ENCODE measurements around the gene CERT1. TPM values are rescaled to one million over a fixed set of nuclear protein-coding genes. Genes with fewer than 3 reads are reported as not detected.

CERT1 gene
- total RNA-seq, 1 experiment from 2014 or later, result 30.0 TPM

DNA sequence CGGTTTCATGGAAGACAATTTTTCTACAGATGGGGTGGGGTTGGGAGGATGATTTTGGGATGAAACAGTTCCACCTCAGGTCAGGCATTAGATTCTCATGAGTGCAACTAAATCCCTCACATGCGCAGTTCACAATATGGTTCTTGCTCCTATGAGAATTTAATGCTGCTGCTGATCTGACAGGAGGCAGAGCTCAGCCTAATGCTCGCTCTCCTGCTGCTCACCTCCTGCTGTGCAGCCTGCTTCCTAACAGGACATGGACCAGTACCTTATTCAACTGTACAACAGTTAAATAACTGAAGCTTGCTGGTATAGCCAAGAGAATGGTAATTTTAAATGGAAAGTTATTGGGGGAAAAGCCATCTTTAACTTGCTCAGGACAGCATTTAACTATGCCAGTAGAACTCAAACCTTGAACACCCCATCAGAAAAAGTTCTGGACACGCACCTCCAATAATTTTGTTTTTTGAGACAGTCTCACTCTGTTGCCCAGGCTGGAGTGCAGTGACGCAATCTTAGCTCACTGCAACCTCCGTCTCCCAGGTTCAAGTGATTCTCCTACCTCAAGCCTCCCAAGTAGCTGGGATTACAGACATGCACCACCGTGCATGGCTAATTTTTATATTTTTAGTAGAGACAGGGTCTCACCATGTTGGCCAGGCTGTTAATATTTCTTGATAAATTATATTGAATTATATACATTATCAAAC lies 146.7 kb downstream of the CERT1 start:
- Histone ChIP-seq H3K27me3 (replicated peaks; ENCODE audit: insufficient read depth, low read depth, low read length, poor library complexity) (no peaks in the 10 kb centered on the region), H3K36me3 (ENCODE audit: insufficient read depth, low read length, poor library complexity, severe bottlenecking) (peaks cover 33% of the 10 kb centered on the region), H3K27ac (ENCODE audit: low read depth, low read length, poor library complexity, severe bottlenecking) (no peak overlapping the region), H3K9me3 (ENCODE audit: low read depth, low read length, poor library complexity, severe bottlenecking) (no peaks in the 10 kb centered on the region), H3K4me1 (ENCODE audit: insufficient read depth, low read length, poor library complexity, severe bottlenecking) (no peaks in the 10 kb centered on the region), H3K4me3 (ENCODE audit: low read depth, low read length, poor library complexity, severe bottlenecking) (no peak overlapping the region)
- ChIA-PET CTCF (no interaction called here), POLR2A (ENCODE audit: low non-redundant PET) (no interaction called here)
- TF ChIP-seq EZH2 (IDR thresholded peaks at IDR 0.05; ENCODE audit: borderline replicate concordance, low read depth, low read length, poor library complexity, severe bottlenecking), result no peak
- TF ChIP-seq, protein P1, sequence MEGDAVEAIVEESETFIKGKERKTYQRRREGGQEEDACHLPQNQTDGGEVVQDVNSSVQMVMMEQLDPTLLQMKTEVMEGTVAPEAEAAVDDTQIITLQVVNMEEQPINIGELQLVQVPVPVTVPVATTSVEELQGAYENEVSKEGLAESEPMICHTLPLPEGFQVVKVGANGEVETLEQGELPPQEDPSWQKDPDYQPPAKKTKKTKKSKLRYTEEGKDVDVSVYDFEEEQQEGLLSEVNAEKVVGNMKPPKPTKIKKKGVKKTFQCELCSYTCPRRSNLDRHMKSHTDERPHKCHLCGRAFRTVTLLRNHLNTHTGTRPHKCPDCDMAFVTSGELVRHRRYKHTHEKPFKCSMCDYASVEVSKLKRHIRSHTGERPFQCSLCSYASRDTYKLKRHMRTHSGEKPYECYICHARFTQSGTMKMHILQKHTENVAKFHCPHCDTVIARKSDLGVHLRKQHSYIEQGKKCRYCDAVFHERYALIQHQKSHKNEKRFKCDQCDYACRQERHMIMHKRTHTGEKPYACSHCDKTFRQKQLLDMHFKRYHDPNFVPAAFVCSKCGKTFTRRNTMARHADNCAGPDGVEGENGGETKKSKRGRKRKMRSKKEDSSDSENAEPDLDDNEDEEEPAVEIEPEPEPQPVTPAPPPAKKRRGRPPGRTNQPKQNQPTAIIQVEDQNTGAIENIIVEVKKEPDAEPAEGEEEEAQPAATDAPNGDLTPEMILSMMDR (conservative IDR thresholded peaks at IDR 0.05; ENCODE audit: low read depth, low read length), result no peak
- intact Hi-C loops (cut with micrococcal nuclease; ENCODE audit: unreplicated experiment), result loop anchor here (10.0 kb wide), 1 partner anchor 320 kb away; no protein-coding TSS in a partner anchor
- DNase-seq (ENCODE audit: low spot score), result no peak
- BruUV-seq (replicated peaks), result no TSS peak

DNA sequence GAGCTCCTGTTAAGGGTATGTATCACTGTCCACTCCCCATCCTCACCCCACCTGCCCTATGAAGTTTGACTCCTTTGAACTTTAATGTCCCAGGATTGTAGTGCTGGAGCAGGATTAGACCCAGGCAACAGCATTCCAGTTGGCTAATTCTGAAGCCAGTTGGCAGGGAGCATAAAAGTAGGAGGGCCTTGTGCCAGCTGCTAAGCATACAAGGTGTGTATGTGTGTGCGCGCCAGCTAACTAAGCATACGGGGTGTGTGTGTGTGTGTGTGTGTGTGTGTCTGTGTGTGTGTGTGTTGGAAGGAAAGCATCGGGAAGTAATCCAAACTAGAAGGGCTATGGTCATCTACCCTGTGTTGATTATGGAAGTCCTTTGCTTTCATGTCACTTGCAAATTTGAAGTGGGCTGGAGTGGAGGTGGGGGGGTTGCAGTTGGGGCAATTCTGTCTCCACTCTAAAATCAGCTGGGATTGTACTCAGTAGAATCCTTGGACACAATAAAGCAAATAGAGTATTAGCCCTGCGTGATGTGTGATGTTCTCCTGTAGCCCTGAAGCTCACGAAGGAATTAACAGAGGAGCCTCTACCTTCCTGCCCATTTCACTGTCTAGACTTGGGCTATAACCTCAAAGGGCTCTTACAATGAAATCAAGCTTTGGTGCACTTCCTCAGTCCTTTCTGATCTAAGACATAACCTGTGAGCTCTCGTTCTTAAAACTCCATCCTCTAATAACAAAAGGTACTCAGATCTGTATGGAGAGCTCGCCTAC lies 147.5 kb downstream of the CERT1 start:
- DNase-seq (ENCODE audit: low spot score), result no peak
- no peaks in the 10 kb centered on the region for H3K4me1 ChIP-seq (ENCODE audit: insufficient read depth, low read length, poor library complexity, severe bottlenecking)
- H3K36me3 ChIP-seq (ENCODE audit: insufficient read depth, low read length, poor library complexity, severe bottlenecking), result peaks cover 41% of the 10 kb centered on the region
- CTCF ChIA-PET, result no interaction called here
- POLR2A ChIA-PET (ENCODE audit: low non-redundant PET), result interaction anchor here (0.6 kb wide), 1 partner anchor 27 kb away, joined by 4 read pairs; the partner anchor contains the start of gene HMGCR
- TF ChIP-seq, protein P1 (conservative IDR thresholded peaks at IDR 0.05; ENCODE audit: low read depth, low read length), result no peak
- TF ChIP-seq EZH2 (IDR thresholded peaks at IDR 0.05; ENCODE audit: borderline replicate concordance, low read depth, low read length, poor library complexity, severe bottlenecking), result no peak
- intact Hi-C loops (cut with micrococcal nuclease; ENCODE audit: unreplicated experiment), result loop anchor here (10.0 kb wide), 1 partner anchor 321 kb away; no protein-coding TSS in a partner anchor
- no peaks in the 10 kb centered on the region for H3K9me3 ChIP-seq (ENCODE audit: low read depth, low read length, poor library complexity, severe bottlenecking)
- no peaks in the 10 kb centered on the region for H3K27me3 ChIP-seq (replicated peaks; ENCODE audit: insufficient read depth, low read depth, low read length, poor library complexity)
- no TSS peak for BruUV-seq (replicated peaks)
- no peak overlapping the region for H3K4me3 ChIP-seq (ENCODE audit: low read depth, low read length, poor library complexity, severe bottlenecking)
- no peak overlapping the region for H3K27ac ChIP-seq (ENCODE audit: low read depth, low read length, poor library complexity, severe bottlenecking)

DNA sequence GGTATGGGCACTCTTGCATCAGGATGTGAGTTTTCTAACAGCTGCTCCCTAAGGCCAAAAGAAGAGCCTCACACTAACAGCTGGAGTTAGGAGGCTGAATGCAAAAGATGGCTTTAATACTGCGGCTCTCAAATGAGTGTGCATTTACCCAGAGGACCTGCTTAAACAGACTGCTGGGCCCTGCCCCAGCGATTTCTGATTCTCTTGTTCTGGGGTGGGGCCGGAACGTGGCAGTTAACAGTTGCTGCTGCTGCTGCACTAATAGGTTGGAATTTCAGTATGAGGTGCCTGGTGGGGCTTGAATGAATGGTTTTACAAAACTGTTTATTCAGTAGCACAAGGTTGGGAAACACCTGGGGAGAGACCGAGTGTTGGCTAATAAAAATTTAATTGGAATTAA lies 148.3 kb downstream of the CERT1 start:
- Histone ChIP-seq H3K36me3 (ENCODE audit: insufficient read depth, low read length, poor library complexity, severe bottlenecking) (peaks cover 49% of the 10 kb centered on the region), H3K4me3 (ENCODE audit: low read depth, low read length, poor library complexity, severe bottlenecking) (no peak overlapping the region), H3K27me3 (replicated peaks; ENCODE audit: insufficient read depth, low read depth, low read length, poor library complexity) (no peaks in the 10 kb centered on the region), H3K4me1 (ENCODE audit: insufficient read depth, low read length, poor library complexity, severe bottlenecking) (no peaks in the 10 kb centered on the region), H3K27ac (ENCODE audit: low read depth, low read length, poor library complexity, severe bottlenecking) (no peak overlapping the region), H3K9me3 (ENCODE audit: low read depth, low read length, poor library complexity, severe bottlenecking) (no peaks in the 10 kb centered on the region)
- ChIA-PET CTCF (no interaction called here), POLR2A (ENCODE audit: low non-redundant PET) (no interaction called here)
- no TSS peak for BruUV-seq (replicated peaks)
- TF ChIP-seq, protein P1 (conservative IDR thresholded peaks at IDR 0.05; ENCODE audit: low read depth, low read length), result no peak
- no peak for TF ChIP-seq EZH2 (IDR thresholded peaks at IDR 0.05; ENCODE audit: borderline replicate concordance, low read depth, low read length, poor library complexity, severe bottlenecking)
- DNase-seq (ENCODE audit: low spot score), result no peak
- intact Hi-C loops (cut with micrococcal nuclease; ENCODE audit: unreplicated experiment), result loop anchor here (10.0 kb wide), 1 partner anchor 322 kb away; no protein-coding TSS in a partner anchor
